Epithelial cell of umbilical artery (primary cell): ENCODE results near the gene RGS10. TPM values are rescaled to one million over a fixed set of nuclear protein-coding genes. Genes with fewer than 3 reads are reported as not detected.

Experiments used
- total RNA-seq: library from RNA; depleted of rRNA; stranded (reverse); fragments of >200 nt; gene quantifications from 2 replicates; pipeline ENCODE4 v1.2.3, GENCODE V29; 2014

The RGS10 gene, protein sequence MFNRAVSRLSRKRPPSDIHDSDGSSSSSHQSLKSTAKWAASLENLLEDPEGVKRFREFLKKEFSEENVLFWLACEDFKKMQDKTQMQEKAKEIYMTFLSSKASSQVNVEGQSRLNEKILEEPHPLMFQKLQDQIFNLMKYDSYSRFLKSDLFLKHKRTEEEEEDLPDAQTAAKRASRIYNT
- 40.6 and 44.4 TPM in 2 replicates for total RNA-seq

DNA sequence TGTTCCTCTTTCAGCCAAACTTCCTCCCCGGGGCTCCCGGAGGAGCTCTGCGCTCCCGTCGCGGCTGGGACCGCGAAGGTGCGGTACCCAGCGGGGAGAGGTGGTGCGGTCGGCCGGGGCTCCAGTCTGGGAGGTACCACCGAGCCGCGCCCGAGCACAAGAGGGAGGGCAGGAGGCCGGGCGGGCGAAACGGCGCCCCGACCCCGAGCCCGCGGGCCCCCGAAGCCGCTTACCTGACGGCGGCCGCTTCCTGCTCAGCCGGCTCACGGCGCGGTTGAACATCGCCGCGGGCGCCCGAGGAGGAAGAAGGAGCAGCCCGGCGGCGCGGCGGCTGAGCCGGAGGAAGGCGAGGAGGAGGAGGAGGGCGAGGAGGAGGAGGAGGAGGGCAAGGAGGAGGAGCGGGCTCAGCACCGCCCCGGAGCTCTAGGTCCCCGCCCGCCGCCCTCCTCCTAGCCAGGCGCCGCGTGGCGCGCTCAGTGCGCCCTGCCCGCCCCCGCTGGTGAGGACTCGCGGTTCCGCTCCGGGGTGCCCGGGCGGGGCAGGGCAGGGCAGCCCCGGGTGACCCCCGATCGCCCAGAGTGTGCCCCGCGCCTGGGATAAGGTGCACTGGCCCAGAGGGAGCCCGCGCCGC lies at the start of gene RGS10:
RGS10 (minus strand) TSS at position 363 of the 631 bp plus-strand sequence; CDS start at position 282, 81 bp downstream.

Other genes starting within 250 kb of the RGS10 start
- gene TIAL1, start 54.2 kb upstream of the RGS10 start, total RNA-seq: 26.3 and 33.1 TPM in 2 replicates
- 12.9 and 13.3 TPM in 2 replicates for gene BAG3, start 108.7 kb upstream of the RGS10 start, total RNA-seq
- 37.1 and 46.4 TPM in 2 replicates for gene INPP5F, start 183.3 kb upstream of the RGS10 start, total RNA-seq